RWPE2 (cell line): ENCODE data around the gene OS9.
"Not testable (repeated sequence)": the region's sequence is repeated elsewhere in the genome, so short reads cannot be mapped to it uniquely, and the experiment has no call there.

Experiments used
- ATAC-seq: fragments of 200-7000 bp; cut with Tn5 transposase; 3 replicates; pipeline ENCODE4 v1.9.1; 2021; ENCODE audit warnings: low read depth
- DNase-seq: peaks from one replicate; pipeline ENCODE4 v3.0.0-alpha.2; 2020; ENCODE audit warnings: low spot score
- H3K27ac ChIP-seq: fragments of 450-650 bp; 2 replicates; pipeline ENCODE4 v1.5.1; 2017; ENCODE audit warnings: mild to moderate bottlenecking; ENCODE audit not compliant: poor library complexity, severe bottlenecking
- H3K27me3 ChIP-seq: fragments of 250-450 bp; sonication (Bioruptor Pico); 2 replicates; pipeline ENCODE4 v1.5.1; 2021; ENCODE audit warnings: mild to moderate bottlenecking, moderate library complexity; ENCODE audit not compliant: insufficient read depth, poor library complexity, severe bottlenecking
- H3K36me3 ChIP-seq: fragments of 250-450 bp; sonication (Bioruptor Pico); 2 replicates; pipeline ENCODE4 v1.5.1; 2020; ENCODE audit warnings: low read depth, mild to moderate bottlenecking, moderate library complexity
- H3K4me1 ChIP-seq: fragments of 250-450 bp; sonication (Bioruptor Pico); 2 replicates; pipeline ENCODE4 v1.5.1; 2021; ENCODE audit warnings: mild to moderate bottlenecking, moderate library complexity; ENCODE audit not compliant: insufficient read depth, poor library complexity, severe bottlenecking
- H3K4me3 ChIP-seq: fragments of 250-450 bp; sonication (Bioruptor Pico); 2 replicates; pipeline ENCODE4 v1.5.1; 2021; ENCODE audit warnings: mild to moderate bottlenecking, moderate library complexity; ENCODE audit not compliant: severe bottlenecking
- H3K9me3 ChIP-seq: fragments of 250-450 bp; sonication (Bioruptor Pico); 2 replicates; pipeline ENCODE4 v1.5.1; 2021; ENCODE audit warnings: mild to moderate bottlenecking, moderate library complexity; ENCODE audit not compliant: severe bottlenecking
- CTCF ChIP-seq: fragments of 450-650 bp; IDR thresholded peaks from one replicate; pipeline ENCODE4 v1.5.1; 2017; ENCODE audit warnings: mild to moderate bottlenecking, moderate library complexity; ENCODE audit not compliant: poor library complexity, severe bottlenecking

OS9 gene

GRCh38 chr12:57719777-57720605 is 26.1 kb downstream of the OS9 start:
- no peaks in the 10 kb centered on the region for H3K9me3 ChIP-seq
- no peak for TF ChIP-seq CTCF
- no peak for DNase-seq
- no peaks in the 10 kb centered on the region for H3K27me3 ChIP-seq
- H3K36me3 ChIP-seq: peaks cover 36% of the 10 kb centered on the region
- no peak for ATAC-seq
- H3K4me3 ChIP-seq: no peak overlapping the region
- no peak overlapping the region for H3K27ac ChIP-seq
- no peaks in the 10 kb centered on the region for H3K4me1 ChIP-seq

DNA sequence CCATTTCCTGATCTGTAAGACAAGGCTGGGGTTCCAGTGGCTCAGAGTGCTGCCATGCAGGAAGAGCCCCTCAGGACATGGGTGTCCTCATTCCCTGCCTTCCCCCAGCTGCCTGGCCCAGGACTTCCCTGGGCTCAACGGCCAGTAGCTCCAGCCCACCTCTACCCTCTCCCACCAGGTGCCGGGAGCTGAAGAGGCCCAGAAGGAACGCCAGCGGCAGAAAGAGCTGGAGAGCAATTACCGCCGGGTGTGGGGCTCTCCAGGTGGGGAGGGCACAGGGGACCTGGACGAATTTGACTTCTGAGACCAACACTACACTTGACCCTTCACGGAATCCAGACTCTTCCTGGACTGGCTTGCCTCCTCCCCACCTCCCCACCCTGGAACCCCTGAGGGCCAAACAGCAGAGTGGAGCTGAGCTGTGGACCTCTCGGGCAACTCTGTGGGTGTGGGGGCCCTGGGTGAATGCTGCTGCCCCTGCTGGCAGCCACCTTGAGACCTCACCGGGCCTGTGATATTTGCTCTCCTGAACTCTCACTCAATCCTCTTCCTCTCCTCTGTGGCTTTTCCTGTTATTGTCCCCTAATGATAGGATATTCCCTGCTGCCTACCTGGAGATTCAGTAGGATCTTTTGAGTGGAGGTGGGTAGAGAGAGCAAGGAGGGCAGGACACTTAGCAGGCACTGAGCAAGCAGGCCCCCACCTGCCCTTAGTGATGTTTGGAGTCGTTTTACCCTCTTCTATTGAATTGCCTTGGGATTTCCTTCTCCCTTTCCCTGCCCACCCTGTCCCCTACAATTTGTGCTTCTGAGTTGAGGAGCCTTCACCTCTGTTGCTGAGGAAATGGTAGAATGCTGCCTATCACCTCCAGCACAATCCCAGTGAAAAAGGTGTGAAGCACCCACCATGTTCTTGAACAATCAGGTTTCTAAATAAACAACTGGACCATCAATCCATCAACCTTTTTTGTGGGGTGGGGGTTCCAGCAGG is 27.0 kb downstream of the OS9 start:
- H3K4me1 ChIP-seq: no peaks in the 10 kb centered on the region
- H3K36me3 ChIP-seq: peaks cover 27% of the 10 kb centered on the region
- H3K4me3 ChIP-seq: no peak overlapping the region
- H3K27me3 ChIP-seq: no peaks in the 10 kb centered on the region
- no peak for TF ChIP-seq CTCF
- DNase-seq (no peak), ATAC-seq (no peak)
- H3K27ac ChIP-seq: no peak overlapping the region
- no peaks in the 10 kb centered on the region for H3K9me3 ChIP-seq

DNA sequence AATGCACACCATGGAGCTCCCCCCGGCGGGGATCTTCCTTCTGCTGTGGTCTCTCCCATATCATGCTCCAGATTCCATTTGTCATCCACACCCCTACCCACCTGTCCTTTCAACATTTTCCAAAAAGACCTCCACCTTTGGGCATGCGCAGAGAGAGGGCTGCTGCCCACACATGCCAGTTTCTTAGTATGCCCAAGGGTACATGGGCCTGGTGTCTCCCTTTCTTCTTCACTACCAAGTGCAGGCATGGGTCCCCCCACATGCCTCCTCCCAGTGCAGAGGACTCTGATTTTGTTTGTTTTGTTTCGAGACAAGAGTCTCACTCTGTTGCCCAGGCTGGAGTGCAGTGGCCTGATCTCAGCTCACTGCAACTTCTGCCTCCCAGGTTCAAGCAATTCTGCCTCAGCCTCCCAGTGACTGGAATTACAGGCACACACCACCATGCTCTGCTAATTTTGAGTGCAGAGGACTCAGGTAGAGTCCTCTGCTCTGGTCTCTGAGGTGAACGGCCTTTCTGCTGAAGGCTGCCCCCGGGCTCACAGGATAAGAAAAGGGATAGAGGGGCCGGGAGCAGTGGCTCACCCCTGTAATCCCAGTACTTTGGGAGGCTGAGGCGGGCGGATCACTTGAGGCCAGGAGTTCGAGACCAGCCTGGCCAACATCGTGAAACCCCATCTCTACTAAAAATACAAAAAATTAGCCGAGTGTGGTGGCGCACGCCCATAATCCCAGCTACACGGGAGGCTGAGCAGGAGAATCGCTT is 28.1 kb downstream of the OS9 start:
- DNase-seq, ATAC-seq, H3K4me3 ChIP-seq, H3K27me3 ChIP-seq, H3K4me1 ChIP-seq, H3K27ac ChIP-seq, H3K9me3 ChIP-seq: not testable (repeated sequence)
- H3K36me3 ChIP-seq: peaks cover 19% of the 10 kb centered on the region

- Histone ChIP-seq H3K27me3 (no peaks in the 10 kb centered on the region), H3K9me3 (no peaks in the 10 kb centered on the region), H3K4me1 (no peaks in the 10 kb centered on the region), H3K27ac (no peak overlapping the region), H3K4me3 (no peak overlapping the region), H3K36me3 (peaks cover 14% of the 10 kb centered on the region)
- no peak for DNase-seq
- ATAC-seq: no peak
- TF ChIP-seq CTCF: no peak
These were observed 29.0 kb downstream of the OS9 start for GRCh38 chr12:57722716-57723629.
